Measurements from ENCODE around the gene THOC6. TPM values are rescaled to one million over a fixed set of nuclear protein-coding genes. Genes with fewer than 3 reads are reported as not detected.
"Not testable (repeated sequence)": the region's sequence is repeated elsewhere in the genome, so short reads cannot be mapped to it uniquely, and the experiment has no call there.

The THOC6 gene
- total RNA-seq, 1 donor from 2014 or later = 11.3 TPM

- ATAC-seq (no peak), DNase-seq (no peak)
- intact Hi-C loops (cut with micrococcal nuclease) = no loop called here
Measured at GRCh38 chr16:3060339-3061127, 36.7 kb downstream of the THOC6 start.

DNA sequence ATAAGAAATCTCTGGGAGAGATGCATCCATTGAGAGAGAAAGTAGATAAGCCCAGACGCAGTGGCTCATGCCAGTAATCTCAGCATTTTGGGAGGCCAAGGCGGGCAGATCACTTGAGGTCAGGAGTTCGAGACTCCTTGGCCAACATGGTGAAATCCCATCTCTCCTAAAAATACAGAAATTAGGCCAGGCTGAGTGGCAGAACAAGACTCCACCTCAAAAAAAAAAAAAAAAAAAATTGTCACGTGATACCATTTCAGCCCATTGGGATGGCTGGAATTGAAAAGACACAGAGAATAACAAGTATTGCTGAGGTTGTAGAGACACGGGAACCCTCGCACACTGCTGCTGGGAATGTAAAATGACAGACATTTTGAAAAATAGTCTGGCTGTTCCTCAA lies 38.7 kb downstream of the THOC6 start:
- DNase-seq (no peak), ATAC-seq (no peak)
- intact Hi-C loops (cut with micrococcal nuclease) = no loop called here

DNA sequence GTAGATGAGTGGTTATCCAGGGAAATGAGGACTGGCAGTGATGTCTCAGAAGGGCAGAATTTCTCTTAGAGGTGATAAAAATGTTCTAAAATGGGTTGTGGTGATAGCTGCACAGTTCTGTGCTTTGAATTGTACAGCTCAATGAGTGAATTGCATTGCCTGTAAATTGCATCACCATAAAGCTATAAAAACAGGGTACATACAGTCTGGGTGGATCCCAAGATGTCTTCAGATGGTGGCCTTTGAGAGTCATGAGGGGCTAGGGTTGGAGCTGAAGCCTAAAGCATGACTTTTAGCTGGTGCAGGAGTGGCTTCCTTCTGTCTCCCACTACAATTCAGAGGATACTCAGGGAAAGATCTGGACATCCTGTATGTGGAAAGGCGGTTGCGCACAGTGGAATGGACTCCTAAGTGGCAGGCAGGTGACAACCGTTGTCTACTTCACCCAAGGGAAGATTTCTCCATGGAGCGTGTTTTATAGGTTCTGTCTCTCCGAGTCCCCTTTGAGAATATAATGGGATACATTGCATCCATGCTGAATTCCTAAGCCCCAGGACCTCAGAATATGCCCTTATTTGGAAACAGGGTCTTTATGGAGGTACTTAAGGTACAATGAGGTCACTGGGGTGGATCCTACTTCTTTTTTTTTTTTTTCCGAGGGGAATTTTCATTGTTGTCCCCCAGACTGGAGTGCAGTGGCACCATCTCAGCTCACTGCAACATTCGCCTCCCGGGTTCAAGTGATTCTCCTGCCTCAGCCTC lies 40.0 kb downstream of the THOC6 start:
- no peak for ATAC-seq
- intact Hi-C loops (cut with micrococcal nuclease) = no loop called here
- no peak for DNase-seq

GRCh38 chr16:3065069-3065741 lies 41.4 kb downstream of the THOC6 start, which contains the start of gene IL32:
Gene IL32 (plus strand): TSS chr16:3065640. CDS start chr16:3065812, 172 bp downstream.
- intact Hi-C loops (cut with micrococcal nuclease) = no loop called here
- DNase-seq = peak; percentile 62
- peak; percentile 81 for ATAC-seq

DNA sequence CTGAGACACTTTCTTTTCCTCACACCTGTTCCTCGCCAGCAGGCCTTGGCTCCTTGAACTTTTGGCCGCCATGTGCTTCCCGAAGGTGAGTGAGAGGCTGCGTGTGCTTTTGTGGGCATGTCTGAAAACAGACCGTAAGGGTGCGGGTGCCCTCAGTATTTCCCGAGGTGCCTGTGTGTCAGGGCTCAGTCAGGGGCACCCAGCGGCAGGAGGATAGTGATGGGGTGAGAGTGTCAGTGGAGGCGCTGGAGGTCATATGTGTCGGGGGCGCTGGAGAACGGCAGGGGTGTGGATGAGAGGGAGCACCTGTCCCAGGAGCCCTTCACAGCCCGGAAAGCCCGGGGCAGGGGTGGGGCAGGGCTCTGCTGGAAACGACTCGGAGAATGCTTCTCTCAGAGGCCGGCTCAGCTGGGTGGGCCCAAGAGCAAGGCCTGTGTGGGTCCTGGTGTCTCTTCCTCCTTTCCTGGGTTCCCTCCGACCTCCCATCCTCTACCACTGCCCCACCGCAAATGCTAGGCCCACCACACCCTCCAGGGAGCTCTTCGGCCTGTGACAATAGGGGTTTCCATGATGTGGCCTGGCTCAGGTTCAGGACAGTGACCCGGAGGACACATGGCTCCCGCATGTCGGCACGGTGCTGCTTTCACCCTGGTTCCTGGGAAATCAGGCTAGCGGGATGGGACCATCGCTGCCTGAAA lies 42.1 kb downstream of the THOC6 start:
- DNase-seq (no peak), ATAC-seq (peak; percentile 35)
- intact Hi-C loops (cut with micrococcal nuclease) = no loop called here

GRCh38 chr16:3066440-3066748 lies 42.6 kb downstream of the THOC6 start:
- no peak for DNase-seq
- intact Hi-C loops (cut with micrococcal nuclease) = no loop called here
- ATAC-seq = no peak

- intact Hi-C loops (cut with micrococcal nuclease) = no loop called here
- ATAC-seq (no peak), DNase-seq (no peak)
Measured at GRCh38 chr16:3068487-3068886, 44.7 kb downstream of the THOC6 start.

GRCh38 chr16:3069146-3069545 lies 45.3 kb downstream of the THOC6 start:
- ATAC-seq; DNase-seq; intact Hi-C loops (cut with micrococcal nuclease): not testable (repeated sequence)

- intact Hi-C loops (cut with micrococcal nuclease) = no loop called here
- no peak for ATAC-seq
- DNase-seq = no peak
Measured at GRCh38 chr16:3070608-3071111, 46.8 kb downstream of the THOC6 start.

- ATAC-seq = no peak
- intact Hi-C loops (cut with micrococcal nuclease) = no loop called here
- DNase-seq = no peak
Measured at GRCh38 chr16:3071655-3072054, 47.8 kb downstream of the THOC6 start.

DNA sequence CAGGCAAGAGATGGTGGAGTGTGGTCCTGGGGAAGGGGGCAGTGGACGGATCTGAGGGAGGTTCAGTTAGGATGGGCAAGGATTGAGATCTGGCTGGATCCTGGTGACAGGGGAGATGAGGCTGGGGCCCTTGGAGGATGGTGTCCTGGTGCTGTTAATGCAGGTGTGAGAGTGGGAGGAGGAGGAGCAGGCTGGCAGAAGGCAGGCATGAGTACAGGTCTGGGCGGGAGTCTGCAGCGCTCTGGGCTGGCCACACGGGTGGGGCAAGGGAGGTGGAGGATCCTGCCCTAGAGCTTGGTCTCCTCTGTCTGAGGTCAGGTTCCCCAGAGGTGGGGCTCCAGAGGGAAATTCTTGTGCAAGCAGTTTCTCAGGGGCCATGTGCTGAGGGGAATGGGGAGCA lies 48.3 kb downstream of the THOC6 start:
- ATAC-seq; intact Hi-C loops (cut with micrococcal nuclease): not testable (repeated sequence)
- DNase-seq = peak; percentile 21

DNA sequence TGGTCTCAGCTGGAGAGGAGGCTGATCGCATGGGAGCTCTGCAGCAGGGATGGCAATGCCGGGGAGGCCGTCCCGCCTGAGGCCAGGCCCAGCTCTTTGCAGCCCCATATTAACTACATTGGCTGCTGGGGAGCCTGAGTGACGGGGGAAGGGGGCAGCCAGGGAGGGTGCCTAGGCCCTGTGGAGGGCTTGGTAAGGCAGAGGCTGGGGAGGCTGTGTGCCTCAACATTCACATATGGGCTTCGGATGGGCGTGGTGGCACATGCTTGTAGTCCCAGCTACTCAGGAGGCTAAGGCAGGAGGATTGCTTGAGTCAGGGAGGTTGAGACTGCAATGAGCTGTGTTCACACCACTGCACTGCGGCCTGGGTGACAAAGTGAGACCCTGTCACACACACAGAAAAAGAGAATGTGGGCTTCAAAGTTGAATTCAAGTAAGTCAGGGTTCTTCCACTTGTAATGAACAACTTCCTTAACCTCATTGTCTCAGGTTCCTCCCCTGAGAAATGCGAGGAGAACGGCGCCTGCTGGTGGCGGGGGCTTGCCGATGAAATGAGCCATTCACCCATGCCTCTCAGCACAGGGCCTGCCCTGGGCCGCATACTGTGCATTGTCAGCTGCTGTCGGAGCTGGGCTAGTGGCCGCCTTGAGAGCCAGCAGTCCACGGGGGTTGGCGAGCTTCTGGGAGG lies 48.9 kb downstream of the THOC6 start:
- intact Hi-C loops (cut with micrococcal nuclease) = not testable (repeated sequence)
- peak; percentile 24 for ATAC-seq
- peak; percentile 11 for DNase-seq

- ATAC-seq (no peak), DNase-seq (no peak)
- intact Hi-C loops (cut with micrococcal nuclease) = no loop called here
Measured at GRCh38 chr16:3073448-3073847, 49.6 kb downstream of the THOC6 start.

DNA sequence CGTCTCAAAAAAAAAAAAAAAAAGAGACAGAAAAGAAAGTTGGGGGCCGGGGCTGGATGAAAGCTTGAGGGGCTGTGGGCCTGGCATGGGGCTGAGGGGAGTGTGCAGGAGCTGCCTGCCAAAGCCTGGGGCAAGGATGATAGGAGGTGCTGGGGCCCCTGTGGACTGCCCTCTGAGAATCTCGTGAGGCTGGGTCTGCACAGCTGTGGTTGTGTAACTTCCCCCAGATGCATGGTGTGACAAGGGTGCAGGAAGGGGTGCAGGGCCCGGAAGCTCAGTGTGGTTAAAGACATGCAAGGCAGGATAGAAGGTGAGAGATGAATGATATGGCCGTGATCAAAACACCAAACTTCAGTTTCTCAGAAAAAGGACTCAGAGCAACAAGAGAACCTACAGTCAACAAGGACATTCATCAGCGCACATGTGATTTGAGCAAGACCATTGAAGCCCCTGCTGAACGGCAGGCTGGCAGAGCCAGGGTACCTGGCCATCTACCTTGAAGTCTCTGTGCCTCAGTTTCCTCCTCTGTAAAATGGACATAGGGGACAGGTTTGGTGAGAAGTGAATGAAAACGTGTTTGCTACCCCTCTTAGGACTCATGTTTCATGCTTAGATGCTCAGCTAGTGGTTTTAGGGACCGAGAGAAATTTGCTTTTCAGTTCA lies 51.2 kb downstream of the THOC6 start:
- intact Hi-C loops (cut with micrococcal nuclease) = no loop called here
- DNase-seq (peak; percentile 44), ATAC-seq (peak; percentile 51)

GRCh38 chr16:3075523-3075915 lies 51.7 kb downstream of the THOC6 start:
- intact Hi-C loops (cut with micrococcal nuclease) = no loop called here
- DNase-seq (peak; percentile 75), ATAC-seq (peak; percentile 82)

GRCh38 chr16:3075946-3076345 lies 52.1 kb downstream of the THOC6 start:
- intact Hi-C loops (cut with micrococcal nuclease); ATAC-seq; DNase-seq: not testable (repeated sequence)

- intact Hi-C loops (cut with micrococcal nuclease) = no loop called here
- DNase-seq (no peak), ATAC-seq (no peak)
Measured at GRCh38 chr16:3076577-3076976, 52.7 kb downstream of the THOC6 start.
